Measurements from ENCODE around the gene RALY. TPM values are rescaled to one million over a fixed set of nuclear protein-coding genes. Genes with fewer than 3 reads are reported as not detected.

RALY gene
- total RNA-seq, 4 donors from 2014 or later = 71.6 to 166 (median 149) TPM

DNA sequence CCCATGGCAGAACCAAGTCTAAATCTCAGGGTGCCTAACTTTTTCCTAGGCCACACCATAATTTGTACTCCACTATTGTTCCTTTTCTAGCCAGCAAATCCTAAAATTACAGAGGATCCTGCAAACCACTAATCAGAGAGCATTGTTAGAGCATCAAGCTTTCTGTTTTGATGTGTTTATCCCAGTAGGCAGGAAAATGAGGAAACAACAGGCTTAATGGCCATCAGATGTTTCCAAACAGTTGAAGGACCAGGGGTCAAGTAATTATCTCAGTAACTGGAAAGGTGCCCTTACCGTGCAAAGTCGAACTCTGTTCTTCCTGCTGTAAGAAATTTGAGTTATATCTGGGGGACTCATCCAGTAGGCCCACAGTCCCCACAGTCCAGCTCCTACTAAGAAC lies 58.7 kb downstream of the RALY start:
- Histone ChIP-seq H3K27ac (no peak overlapping the region), H3K9me3 (no peaks in the 10 kb centered on the region), H3K4me1 (peaks cover 0 to 30% (median 3%) of the 10 kb centered on the region in 4 donors), H3K27me3 (no peaks in the 10 kb centered on the region), H3K4me3 (no peak overlapping the region), H3K36me3 (no peaks in the 10 kb centered on the region)
- intact Hi-C loops (cut with DNase I; ENCODE audit: low total_unique reads) (no loop called here), in situ Hi-C loops (cut with MboI; ENCODE audit: low pct_ligation_motif_present in 1 of 4, low pct_unique_long_range_greater_than_20kb in 1 of 4, low sequenced_read_pairs in 3 of 4) (loop anchor here (25.0 kb wide), 2 partner anchors 115 to 190 kb away; no protein-coding TSS in a partner anchor)
- DNase-seq = no peak
- WGBS, 2 donors (ENCODE audit: low coverage in 1 of 2) = 25 to 28% methylated on average over 2 of the region's 2 CpGs
- TF ChIP-seq POLR2A (IDR thresholded peaks at IDR 0.05) (no peak), POLR2AphosphoS5 (IDR thresholded peaks at IDR 0.05) (no peak), EP300 (IDR thresholded peaks at IDR 0.05; ENCODE audit: low read depth) (no peak)
- TF ChIP-seq, protein P1, sequence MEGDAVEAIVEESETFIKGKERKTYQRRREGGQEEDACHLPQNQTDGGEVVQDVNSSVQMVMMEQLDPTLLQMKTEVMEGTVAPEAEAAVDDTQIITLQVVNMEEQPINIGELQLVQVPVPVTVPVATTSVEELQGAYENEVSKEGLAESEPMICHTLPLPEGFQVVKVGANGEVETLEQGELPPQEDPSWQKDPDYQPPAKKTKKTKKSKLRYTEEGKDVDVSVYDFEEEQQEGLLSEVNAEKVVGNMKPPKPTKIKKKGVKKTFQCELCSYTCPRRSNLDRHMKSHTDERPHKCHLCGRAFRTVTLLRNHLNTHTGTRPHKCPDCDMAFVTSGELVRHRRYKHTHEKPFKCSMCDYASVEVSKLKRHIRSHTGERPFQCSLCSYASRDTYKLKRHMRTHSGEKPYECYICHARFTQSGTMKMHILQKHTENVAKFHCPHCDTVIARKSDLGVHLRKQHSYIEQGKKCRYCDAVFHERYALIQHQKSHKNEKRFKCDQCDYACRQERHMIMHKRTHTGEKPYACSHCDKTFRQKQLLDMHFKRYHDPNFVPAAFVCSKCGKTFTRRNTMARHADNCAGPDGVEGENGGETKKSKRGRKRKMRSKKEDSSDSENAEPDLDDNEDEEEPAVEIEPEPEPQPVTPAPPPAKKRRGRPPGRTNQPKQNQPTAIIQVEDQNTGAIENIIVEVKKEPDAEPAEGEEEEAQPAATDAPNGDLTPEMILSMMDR (IDR thresholded peaks at IDR 0.05) = no peak

DNA sequence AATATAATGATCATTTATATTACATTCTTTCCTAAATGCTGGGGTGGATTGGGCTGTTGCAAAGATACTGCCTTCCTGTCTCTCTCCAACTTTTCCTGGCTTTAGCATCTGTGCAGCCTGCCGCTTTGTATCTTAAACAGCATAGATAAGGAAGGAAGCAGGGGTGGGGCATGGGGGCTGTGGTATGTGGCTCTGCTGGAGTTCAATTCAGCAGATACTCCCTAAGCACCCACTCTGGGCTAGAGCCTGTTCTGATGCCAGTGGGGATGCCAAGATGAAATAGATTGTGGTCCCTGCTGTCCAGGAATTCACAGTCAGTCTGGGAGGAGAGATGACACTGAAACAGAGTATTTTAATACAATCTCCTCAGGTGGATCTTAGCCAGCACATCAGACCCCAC lies 61.6 kb downstream of the RALY start:
- in situ Hi-C loops (cut with MboI; ENCODE audit: low pct_ligation_motif_present in 1 of 4, low pct_unique_long_range_greater_than_20kb in 1 of 4, low sequenced_read_pairs in 3 of 4) = loop anchor here (25.0 kb wide), 2 partner anchors 118 to 193 kb away; no protein-coding TSS in a partner anchor
- Histone ChIP-seq H3K27me3 (no peaks in the 10 kb centered on the region), H3K4me3 (no peak overlapping the region), H3K27ac (no peak overlapping the region), H3K9me3 (no peaks in the 10 kb centered on the region), H3K4me1 (peaks cover 0 to 23% (median 3%) of the 10 kb centered on the region in 4 donors), H3K36me3 (no peaks in the 10 kb centered on the region)
- intact Hi-C loops (cut with DNase I; ENCODE audit: low total_unique reads) = no loop called here
- no peak for DNase-seq
- TF ChIP-seq POLR2A (IDR thresholded peaks at IDR 0.05) (no peak), EP300 (IDR thresholded peaks at IDR 0.05; ENCODE audit: low read depth) (no peak), POLR2AphosphoS5 (IDR thresholded peaks at IDR 0.05) (no peak)
- TF ChIP-seq, protein P1 (IDR thresholded peaks at IDR 0.05) = no peak
- WGBS, 2 donors (ENCODE audit: low coverage in 1 of 2) = 78 to 100% methylated on average over 1 of the region's 1 CpG

DNA sequence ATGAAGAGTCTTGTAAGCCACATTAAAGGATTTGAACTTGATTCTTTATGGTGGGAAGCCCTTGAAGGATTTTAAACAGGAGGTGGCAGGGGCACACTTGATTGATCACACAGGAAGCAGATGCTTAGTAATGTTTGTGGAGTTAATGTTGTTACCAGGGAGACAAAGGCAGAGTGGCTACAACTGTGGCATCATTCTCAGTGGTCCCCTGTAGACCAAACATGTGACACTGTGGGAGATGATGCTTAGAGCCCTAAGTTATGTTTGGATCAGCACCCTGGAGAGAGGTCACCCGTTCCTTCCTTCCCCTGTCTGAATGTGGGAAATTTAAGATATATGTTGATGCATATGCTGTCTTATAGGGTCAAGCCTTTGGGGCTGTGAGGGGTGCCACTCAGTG lies 65.1 kb downstream of the RALY start:
- in situ Hi-C loops (cut with MboI; ENCODE audit: low pct_ligation_motif_present in 1 of 4, low pct_unique_long_range_greater_than_20kb in 1 of 4, low sequenced_read_pairs in 3 of 4) = loop anchor here (25.0 kb wide), 2 partner anchors 122 to 197 kb away; no protein-coding TSS in a partner anchor
- intact Hi-C loops (cut with DNase I; ENCODE audit: low total_unique reads) = no loop called here
- no peaks in the 10 kb centered on the region for H3K9me3 ChIP-seq
- WGBS, 2 donors (ENCODE audit: low coverage in 1 of 2) = 25% methylated on average over 1 of the region's 1 CpG; no CpG with 5 or more reads in 1 of the 2 donors
- no peak overlapping the region for H3K27ac ChIP-seq
- peaks cover 0 to 7% (median 0%) of the 10 kb centered on the region in 4 donors for H3K4me1 ChIP-seq
- H3K27me3 ChIP-seq = no peaks in the 10 kb centered on the region
- H3K4me3 ChIP-seq = no peak overlapping the region
- no peaks in the 10 kb centered on the region for H3K36me3 ChIP-seq
- DNase-seq = no peak
- TF ChIP-seq, protein P1 (IDR thresholded peaks at IDR 0.05) = no peak
- TF ChIP-seq EP300 (IDR thresholded peaks at IDR 0.05; ENCODE audit: low read depth) (no peak), POLR2A (IDR thresholded peaks at IDR 0.05) (no peak)

DNA sequence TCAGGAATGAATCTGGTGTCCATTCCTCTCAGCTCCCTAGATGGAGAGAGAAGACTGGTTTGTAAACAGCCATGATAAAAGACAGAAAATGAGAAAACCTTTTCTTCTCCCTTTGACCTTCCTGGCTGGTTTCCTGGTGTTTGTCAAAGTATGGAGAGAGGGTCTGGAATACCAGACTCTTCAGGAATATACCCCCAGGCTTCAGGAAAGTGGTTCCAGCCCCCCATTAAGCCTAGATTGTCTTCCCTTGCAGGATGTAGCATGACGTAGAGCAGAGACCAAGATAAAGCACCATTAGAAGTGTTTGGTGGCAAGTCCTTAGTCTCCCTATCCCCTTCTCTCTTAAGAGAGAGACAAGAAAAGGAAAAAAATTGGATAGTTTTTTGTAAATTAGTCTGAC lies 67.3 kb downstream of the RALY start:
- Histone ChIP-seq H3K4me3 (no peak overlapping the region), H3K27me3 (no peaks in the 10 kb centered on the region), H3K36me3 (no peaks in the 10 kb centered on the region), H3K27ac (no peak overlapping the region), H3K4me1 (peaks cover 0 to 16% (median 0%) of the 10 kb centered on the region in 4 donors), H3K9me3 (no peaks in the 10 kb centered on the region)
- in situ Hi-C loops (cut with MboI; ENCODE audit: low pct_ligation_motif_present in 1 of 4, low pct_unique_long_range_greater_than_20kb in 1 of 4, low sequenced_read_pairs in 3 of 4) (loop anchor here (25.0 kb wide), 2 partner anchors 124 to 199 kb away; no protein-coding TSS in a partner anchor), intact Hi-C loops (cut with DNase I; ENCODE audit: low total_unique reads) (no loop called here)
- 73 to 91% methylated on average over 1 of the region's 1 CpG for WGBS, 2 donors (ENCODE audit: low coverage in 1 of 2)
- DNase-seq = no peak
- TF ChIP-seq POLR2A (IDR thresholded peaks at IDR 0.05) = no peak
- no peak for TF ChIP-seq EP300 (IDR thresholded peaks at IDR 0.05; ENCODE audit: low read depth)
- TF ChIP-seq, protein P1 (IDR thresholded peaks at IDR 0.05) = no peak
- no peak for TF ChIP-seq POLR2AphosphoS5 (IDR thresholded peaks at IDR 0.05)
